HS-27A (cell line): ENCODE data around the gene RPTOR.

Source experiments
- DNase-seq: peaks from one replicate; pipeline ENCODE4 v3.0.0-alpha.2; 2012; ENCODE audit warnings: low read depth, missing footprints

Gene RPTOR

GRCh38 chr17:80818871-80819270, 274.2 kb downstream of the RPTOR start:
- DNase-seq = no peak

- no peak for DNase-seq
Observed at GRCh38 chr17:80819422-80820164, 275.0 kb downstream of the RPTOR start.

- DNase-seq = no peak
Observed at GRCh38 chr17:80820331-80820730, 275.7 kb downstream of the RPTOR start.

GRCh38 chr17:80821546-80821945, 276.9 kb downstream of the RPTOR start:
- DNase-seq = no peak

- no peak for DNase-seq
Observed at GRCh38 chr17:80822021-80822699, 277.5 kb downstream of the RPTOR start.

GRCh38 chr17:80822700-80823410, 278.2 kb downstream of the RPTOR start:
- DNase-seq = no peak

- DNase-seq = no peak
Observed at GRCh38 chr17:80824549-80825470, 280.2 kb downstream of the RPTOR start.

- DNase-seq = no peak
Observed at GRCh38 chr17:80825471-80826345, 281.1 kb downstream of the RPTOR start.

GRCh38 chr17:80826346-80826954, 281.8 kb downstream of the RPTOR start:
- DNase-seq = no peak

- DNase-seq = peak; percentile 51
Observed at GRCh38 chr17:80826955-80827645, 282.5 kb downstream of the RPTOR start.

GRCh38 chr17:80827646-80828643, 283.3 kb downstream of the RPTOR start:
- no peak for DNase-seq

- no peak for DNase-seq
Observed at GRCh38 chr17:80829166-80829813, 284.7 kb downstream of the RPTOR start.

GRCh38 chr17:80830020-80830780, 285.6 kb downstream of the RPTOR start:
- no peak for DNase-seq

- DNase-seq = no peak
Observed at GRCh38 chr17:80831491-80831890, 286.9 kb downstream of the RPTOR start.

GRCh38 chr17:80832266-80832676, 287.6 kb downstream of the RPTOR start:
- no peak for DNase-seq

- DNase-seq = peak; percentile 56
Observed at GRCh38 chr17:80832888-80833583, 288.4 kb downstream of the RPTOR start.
